PC-9 (cell line): ENCODE measurements around the gene DOCK3. TPM values are rescaled to one million over a fixed set of nuclear protein-coding genes. Genes with fewer than 3 reads are reported as not detected.

Source experiments
- BruUV-seq: library from RNA; stranded (reverse); fragments of 400-500 nt; replicated peaks from 2 replicates; lab custom pipeline; 2021; lab: Mats Ljungman, UMichigan
- CTCF ChIA-PET: fragments of 300-600 bp; sonication (Branson Sonifier 250); formaldehyde crosslinking; loops from one replicate; lab custom pipeline; 2022; ENCODE audit warnings: antibody characterized with exemption; lab: Charles Lee
- POLR2A ChIA-PET: fragments of 300-600 bp; sonication (Branson Sonifier 250); formaldehyde crosslinking; loops from one replicate; lab custom pipeline; 2022; ENCODE audit warnings: antibody characterized with exemption; ENCODE audit not compliant: unreplicated experiment; lab: Charles Lee
- DNase-seq, 2 experiments: peaks; one replicate each; pipeline versions ENCODE4 v3.0.0 to v3.0.0-alpha.2; 2015 to 2022; ENCODE audit warnings: mixed read lengths in 1 of 2
- H2AFZ ChIP-seq: fragments of 200-600 bp; sonication (generic); 2 replicates; pipeline ENCODE4 v1.8.1; 2017; ENCODE audit warnings: antibody characterized with exemption
- H3F3A ChIP-seq: fragments of 200-600 bp; sonication (generic); 2 replicates; pipeline ENCODE4 v1.8.1; 2017; ENCODE audit warnings: antibody characterized with exemption, mild to moderate bottlenecking, low read depth; ENCODE audit not compliant: insufficient read depth
- H3K27ac ChIP-seq: fragments of 200-600 bp; sonication (generic); 2 replicates; pipeline ENCODE4 v1.6.1; 2016; ENCODE audit warnings: mixed run types
- H3K27me3 ChIP-seq: fragments of 200-600 bp; sonication (generic); 2 replicates; pipeline ENCODE4 v1.6.1; 2016; ENCODE audit warnings: low read depth, mixed run types; ENCODE audit not compliant: insufficient read depth
- H3K36me3 ChIP-seq: fragments of 200-600 bp; sonication (generic); 2 replicates; pipeline ENCODE4 v1.6.1; 2016; ENCODE audit warnings: low read depth, mixed run types
- H3K4me1 ChIP-seq: fragments of 200-600 bp; sonication (generic); replicated peaks from 2 replicates; pipeline ENCODE4 v1.6.1; 2016; ENCODE audit warnings: mixed run types; ENCODE audit not compliant: insufficient read depth
- H3K4me2 ChIP-seq: fragments of 200-600 bp; sonication (generic); 2 replicates; pipeline ENCODE4 v1.6.1; 2017; ENCODE audit warnings: mixed run types
- H3K4me3 ChIP-seq: fragments of 200-600 bp; sonication (generic); 2 replicates; pipeline ENCODE4 v1.6.1; 2016; ENCODE audit warnings: mixed run types
- H3K79me2 ChIP-seq: fragments of 200-600 bp; sonication (generic); 2 replicates; pipeline ENCODE4 v1.6.1; 2017; ENCODE audit warnings: low read depth, mixed run types
- H3K9me2 ChIP-seq: fragments of 200-600 bp; sonication (generic); 2 replicates; pipeline ENCODE4 v1.8.1; 2017; ENCODE audit warnings: mild to moderate bottlenecking; ENCODE audit not compliant: insufficient read depth
- H3K9me3 ChIP-seq: fragments of 200-600 bp; sonication (generic); 2 replicates; pipeline ENCODE4 v1.8.1; 2016; ENCODE audit warnings: low read depth; ENCODE audit not compliant: insufficient read depth
- H4K20me1 ChIP-seq: fragments of 200-600 bp; sonication (generic); 2 replicates; pipeline ENCODE4 v1.8.1; 2017; ENCODE audit not compliant: insufficient read depth
- EZH2 ChIP-seq: fragments of 200-600 bp; sonication (generic); IDR thresholded peaks from 2 replicates; pipeline ENCODE4 v1.8.0; 2017; ENCODE audit warnings: antibody characterized with exemption, low read depth
- intact Hi-C: fragments of 100-400 bp; cut with micrococcal nuclease; formaldehyde crosslinking; loops from one replicate; pipeline ENCODE4 v1.10.0; 2022; ENCODE audit not compliant: unreplicated experiment
- total RNA-seq: library from RNA; stranded (reverse); gene quantifications from 2 replicates; pipeline ENCODE4 v1.2.3, GENCODE V29; 2021
- TF ChIP-seq, protein P1 (sequence below): fragments of 200-600 bp; sonication (generic); conservative IDR thresholded peaks from 2 replicates; pipeline ENCODE4 v1.6.1; 2017; ENCODE audit warnings: mixed run types, antibody characterized with exemption, mild to moderate bottlenecking, moderate library complexity

The DOCK3 gene
- total RNA-seq, 1 experiment from 2014 or later, result 16.9 TPM

- Histone ChIP-seq H2AFZ (no peak overlapping the region), H3K4me1 (no peaks in the 10 kb centered on the region), H3K9me2 (no peaks in the 10 kb centered on the region), H3K36me3 (no peaks in the 10 kb centered on the region), H3K27me3 (no peaks in the 10 kb centered on the region), H3K4me2 (no peak overlapping the region), H4K20me1 (no peaks in the 10 kb centered on the region), H3K9me3 (no peaks in the 10 kb centered on the region), H3K4me3 (no peak overlapping the region), H3K27ac (no peak overlapping the region), H3F3A (peaks cover 1% of the 10 kb centered on the region; the same call in 1 of the 2 replicates), H3K79me2 (no peaks in the 10 kb centered on the region)
- BruUV-seq, result no TSS peak
- DNase-seq, result no peak
- ChIA-PET CTCF (no interaction called here), POLR2A (no interaction called here)
- intact Hi-C loops, result no loop called here
- TF ChIP-seq, protein P1, sequence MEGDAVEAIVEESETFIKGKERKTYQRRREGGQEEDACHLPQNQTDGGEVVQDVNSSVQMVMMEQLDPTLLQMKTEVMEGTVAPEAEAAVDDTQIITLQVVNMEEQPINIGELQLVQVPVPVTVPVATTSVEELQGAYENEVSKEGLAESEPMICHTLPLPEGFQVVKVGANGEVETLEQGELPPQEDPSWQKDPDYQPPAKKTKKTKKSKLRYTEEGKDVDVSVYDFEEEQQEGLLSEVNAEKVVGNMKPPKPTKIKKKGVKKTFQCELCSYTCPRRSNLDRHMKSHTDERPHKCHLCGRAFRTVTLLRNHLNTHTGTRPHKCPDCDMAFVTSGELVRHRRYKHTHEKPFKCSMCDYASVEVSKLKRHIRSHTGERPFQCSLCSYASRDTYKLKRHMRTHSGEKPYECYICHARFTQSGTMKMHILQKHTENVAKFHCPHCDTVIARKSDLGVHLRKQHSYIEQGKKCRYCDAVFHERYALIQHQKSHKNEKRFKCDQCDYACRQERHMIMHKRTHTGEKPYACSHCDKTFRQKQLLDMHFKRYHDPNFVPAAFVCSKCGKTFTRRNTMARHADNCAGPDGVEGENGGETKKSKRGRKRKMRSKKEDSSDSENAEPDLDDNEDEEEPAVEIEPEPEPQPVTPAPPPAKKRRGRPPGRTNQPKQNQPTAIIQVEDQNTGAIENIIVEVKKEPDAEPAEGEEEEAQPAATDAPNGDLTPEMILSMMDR, result no peak
- no peak for TF ChIP-seq EZH2
These were observed 17.3 kb upstream of the DOCK3 start for GRCh38 chr3:50657407-50657806.

- ChIA-PET CTCF (no interaction called here), POLR2A (no interaction called here)
- Histone ChIP-seq H3K79me2 (no peaks in the 10 kb centered on the region), H3K4me2 (no peak overlapping the region), H3K9me2 (no peaks in the 10 kb centered on the region), H3F3A (no peaks in the 10 kb centered on the region; the same call in 1 of the 2 replicates), H3K36me3 (no peaks in the 10 kb centered on the region), H3K27me3 (no peaks in the 10 kb centered on the region), H4K20me1 (no peaks in the 10 kb centered on the region), H3K4me1 (peaks cover 2% of the 10 kb centered on the region; the same call in 1 of the 2 replicates), H3K9me3 (no peaks in the 10 kb centered on the region), H3K4me3 (no peak overlapping the region), H2AFZ (no peak overlapping the region), H3K27ac (no peak overlapping the region)
- intact Hi-C loops, result no loop called here
- TF ChIP-seq EZH2, result no peak
- TF ChIP-seq, protein P1, result no peak
- no TSS peak for BruUV-seq
- DNase-seq, result no peak
These were observed 16.9 kb upstream of the DOCK3 start for GRCh38 chr3:50657816-50658215.

DNA sequence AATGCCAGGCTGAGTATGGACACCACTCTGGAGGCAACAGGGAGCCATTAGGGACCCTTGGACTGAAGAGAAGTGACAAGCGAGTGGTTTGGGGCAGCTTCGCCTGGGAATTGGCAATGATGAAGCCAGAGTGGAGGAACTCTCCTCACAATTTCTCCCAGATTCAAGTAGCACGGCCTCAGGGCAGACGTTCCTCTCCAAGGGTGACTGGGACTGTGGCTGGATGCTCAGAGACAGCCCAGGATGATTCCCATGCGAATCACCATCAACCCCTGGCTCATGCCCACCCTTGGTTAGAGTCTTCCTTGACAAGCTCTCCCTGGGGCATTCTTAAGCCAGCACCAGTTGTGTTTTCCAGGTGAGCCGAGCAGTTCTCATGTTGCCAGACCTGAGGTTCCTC is 16.3 kb upstream of the DOCK3 start:
- H3F3A ChIP-seq, result no peaks in the 10 kb centered on the region; the same call in 1 of the 2 replicates
- DNase-seq, result no peak
- no peaks in the 10 kb centered on the region for H4K20me1 ChIP-seq
- no TSS peak for BruUV-seq
- no peaks in the 10 kb centered on the region for H3K9me2 ChIP-seq
- H3K4me3 ChIP-seq, result no peak overlapping the region
- TF ChIP-seq EZH2, result no peak
- TF ChIP-seq, protein P1, result no peak
- H3K36me3 ChIP-seq, result no peaks in the 10 kb centered on the region
- POLR2A ChIA-PET, result no interaction called here
- H3K27ac ChIP-seq, result no peak overlapping the region
- no peak overlapping the region for H3K4me2 ChIP-seq
- no peaks in the 10 kb centered on the region for H3K9me3 ChIP-seq
- peaks cover 7% of the 10 kb centered on the region for H3K4me1 ChIP-seq
- H3K27me3 ChIP-seq, result no peaks in the 10 kb centered on the region
- CTCF ChIA-PET, result no interaction called here
- H2AFZ ChIP-seq, result no peak overlapping the region
- H3K79me2 ChIP-seq, result no peaks in the 10 kb centered on the region
- intact Hi-C loops, result no loop called here
